NCI-H526 treated with DMSO at 0.1 percent for 48 hours (cell line): ENCODE results near the gene AP3M1.

ENCODE experiments used
- DNase-seq: peaks from one replicate; lab custom pipeline; 2025; lab: John Stamatoyannopoulos, UW

Gene AP3M1

GRCh38 chr10:74079936-74080590 lies 70.6 kb downstream of the AP3M1 start:
- no peak for DNase-seq

DNA sequence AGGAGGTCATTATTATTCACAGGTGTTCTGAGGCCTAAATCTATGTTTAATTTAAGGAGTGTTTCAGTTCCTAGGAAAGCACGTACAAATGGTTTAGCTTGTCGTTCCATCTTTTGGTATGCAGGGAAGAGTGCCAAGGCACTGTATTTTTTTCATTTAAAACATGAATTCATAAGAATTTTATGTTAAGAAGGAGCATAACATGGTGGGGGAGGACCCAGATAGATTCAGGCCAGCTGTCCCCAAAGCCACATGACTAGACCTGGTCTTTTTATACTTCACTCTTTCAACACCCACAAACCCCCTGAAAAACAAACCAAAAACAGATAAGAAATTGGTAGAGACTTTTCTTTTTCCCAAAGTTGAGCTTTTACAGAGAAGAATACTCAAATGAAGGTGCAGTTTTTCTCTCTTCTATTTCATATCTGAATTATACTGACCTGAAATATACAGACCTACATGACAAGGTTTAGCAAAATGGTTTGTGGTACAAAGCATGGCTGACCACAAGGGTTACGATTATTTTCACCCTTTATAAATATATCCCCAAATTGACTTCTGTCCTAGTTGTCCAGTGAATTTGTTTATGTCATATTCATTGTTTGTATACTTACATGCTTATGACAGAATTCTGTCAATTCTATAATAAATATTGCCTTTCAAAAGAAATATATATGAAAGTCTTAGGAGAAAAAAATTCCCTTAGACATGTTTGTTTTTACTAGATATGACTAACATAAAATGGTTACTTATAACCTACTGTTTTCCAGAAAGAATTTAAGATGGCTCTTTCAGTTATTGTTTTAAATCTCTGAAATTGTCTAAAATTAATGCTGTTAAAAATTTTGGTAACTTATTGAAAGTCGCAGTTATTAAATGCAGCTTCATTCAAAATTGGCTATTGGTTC lies 71.3 kb downstream of the AP3M1 start:
- DNase-seq = no peak

GRCh38 chr10:74078037-74078436 lies 72.6 kb downstream of the AP3M1 start:
- DNase-seq = no peak

GRCh38 chr10:74077416-74077815 lies 73.2 kb downstream of the AP3M1 start:
- DNase-seq = no peak

GRCh38 chr10:74076961-74077360 lies 73.7 kb downstream of the AP3M1 start:
- no peak for DNase-seq

GRCh38 chr10:74075906-74076305 lies 74.7 kb downstream of the AP3M1 start:
- no peak for DNase-seq

DNA sequence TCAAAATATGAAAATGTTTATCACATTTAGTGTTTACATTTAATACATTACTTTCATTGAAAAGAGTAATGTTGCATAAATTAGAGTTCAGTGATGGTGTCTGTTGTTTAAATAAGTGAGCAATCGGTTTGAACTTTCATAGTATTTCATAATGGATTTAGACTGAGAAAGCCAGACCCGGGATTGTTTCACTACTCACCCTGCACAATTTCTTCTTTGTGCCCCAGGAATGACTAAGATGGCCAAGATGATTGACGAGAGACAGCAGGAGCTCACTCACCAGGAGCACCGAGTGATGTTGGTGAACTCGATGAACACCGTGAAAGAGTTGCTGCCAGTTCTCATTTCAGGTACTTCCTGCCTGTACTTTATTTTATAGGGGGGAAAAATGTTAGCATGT lies 78.1 kb downstream of the AP3M1 start:
- no peak for DNase-seq

DNA sequence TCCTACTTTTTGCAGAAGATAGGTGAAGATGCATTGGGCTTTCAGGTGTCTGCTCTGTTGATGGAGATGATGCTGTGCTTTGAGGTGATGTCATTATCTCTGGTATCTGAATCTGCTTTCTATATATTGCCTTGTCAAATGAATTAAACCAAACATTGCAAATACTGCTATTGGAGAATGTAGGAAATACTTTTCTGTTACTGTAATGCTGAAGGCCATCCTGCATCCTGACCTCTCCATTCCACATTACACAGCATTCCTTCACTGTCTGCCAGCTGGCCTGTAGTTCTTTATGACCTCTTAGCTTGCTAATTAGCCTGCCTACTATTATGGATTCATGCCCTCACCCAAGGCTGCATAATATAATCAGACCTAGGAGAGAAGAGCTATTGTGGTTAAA lies 79.5 kb downstream of the AP3M1 start:
- no peak for DNase-seq
